Measurements from ENCODE around the gene SPATS2.

The SPATS2 gene

GRCh38 chr12:49543221-49543913 lies 176.1 kb downstream of the SPATS2 start:
- no peaks in the 10 kb centered on the region for H3K27me3 ChIP-seq (ENCODE audit: low read length)
- no peak overlapping the region for H2AFZ ChIP-seq (ENCODE audit: low read depth, low read length, severe bottlenecking)
- H4K20me1 ChIP-seq (ENCODE audit: low read depth, low read length), result no peaks in the 10 kb centered on the region
- H3K36me3 ChIP-seq (ENCODE audit: low read length), result no peaks in the 10 kb centered on the region
- H3K9me3 ChIP-seq (ENCODE audit: insufficient read depth, low read length), result no peaks in the 10 kb centered on the region
- no peak overlapping the region for H3K4me2 ChIP-seq (ENCODE audit: low read depth, low read length, poor library complexity, severe bottlenecking)
- H3F3A ChIP-seq (ENCODE audit: insufficient read depth), result no peaks in the 10 kb centered on the region
- H3K9me2 ChIP-seq (replicated peaks; ENCODE audit: insufficient read depth, low read length), result no peaks in the 10 kb centered on the region
- no peaks in the 10 kb centered on the region for H3K79me2 ChIP-seq (ENCODE audit: insufficient read depth, low read length)
- no peak overlapping the region for H3K9ac ChIP-seq (ENCODE audit: low read length)
- no peak overlapping the region for H3K4me3 ChIP-seq (ENCODE audit: insufficient read depth, low read length, poor library complexity, severe bottlenecking)
- no peak for TF ChIP-seq CTCF (IDR thresholded peaks at IDR 0.05; ENCODE audit: insufficient read depth, low read length, poor library complexity, severe bottlenecking)
- TF ChIP-seq EZH2phosphoT487 (conservative IDR thresholded peaks at IDR 0.05; ENCODE audit: low read length), result no peak
- H3K27ac ChIP-seq (ENCODE audit: low read depth, low read length), result no peak overlapping the region

GRCh38 chr12:49543914-49544815 lies 176.9 kb downstream of the SPATS2 start:
- no peaks in the 10 kb centered on the region for H4K20me1 ChIP-seq (ENCODE audit: low read depth, low read length)
- H3K4me3 ChIP-seq (ENCODE audit: insufficient read depth, low read length, poor library complexity, severe bottlenecking), result no peak overlapping the region
- no peaks in the 10 kb centered on the region for H3K9me2 ChIP-seq (replicated peaks; ENCODE audit: insufficient read depth, low read length)
- TF ChIP-seq CTCF (IDR thresholded peaks at IDR 0.05; ENCODE audit: insufficient read depth, low read length, poor library complexity, severe bottlenecking) (no peak), EZH2phosphoT487 (conservative IDR thresholded peaks at IDR 0.05; ENCODE audit: low read length) (no peak)
- H3K27me3 ChIP-seq (ENCODE audit: low read length), result no peaks in the 10 kb centered on the region
- H3K36me3 ChIP-seq (ENCODE audit: low read length), result no peaks in the 10 kb centered on the region
- no peaks in the 10 kb centered on the region for H3K9me3 ChIP-seq (ENCODE audit: insufficient read depth, low read length)
- H3K27ac ChIP-seq (ENCODE audit: low read depth, low read length), result no peak overlapping the region
- H3K79me2 ChIP-seq (ENCODE audit: insufficient read depth, low read length), result no peaks in the 10 kb centered on the region
- H3K9ac ChIP-seq (ENCODE audit: low read length), result no peak overlapping the region
- no peaks in the 10 kb centered on the region for H3F3A ChIP-seq (ENCODE audit: insufficient read depth)
- H2AFZ ChIP-seq (ENCODE audit: low read depth, low read length, severe bottlenecking), result no peak overlapping the region
- H3K4me2 ChIP-seq (ENCODE audit: low read depth, low read length, poor library complexity, severe bottlenecking), result no peak overlapping the region

GRCh38 chr12:49545815-49546214 lies 178.6 kb downstream of the SPATS2 start:
- Histone ChIP-seq H3K9ac (ENCODE audit: low read length) (no peak overlapping the region), H3K79me2 (ENCODE audit: insufficient read depth, low read length) (no peaks in the 10 kb centered on the region), H3K36me3 (ENCODE audit: low read length) (no peaks in the 10 kb centered on the region), H2AFZ (ENCODE audit: low read depth, low read length, severe bottlenecking) (no peak overlapping the region), H4K20me1 (ENCODE audit: low read depth, low read length) (no peaks in the 10 kb centered on the region), H3K4me3 (ENCODE audit: insufficient read depth, low read length, poor library complexity, severe bottlenecking) (no peak overlapping the region), H3K4me2 (ENCODE audit: low read depth, low read length, poor library complexity, severe bottlenecking) (no peak overlapping the region), H3K9me3 (ENCODE audit: insufficient read depth, low read length) (no peaks in the 10 kb centered on the region), H3K9me2 (replicated peaks; ENCODE audit: insufficient read depth, low read length) (no peaks in the 10 kb centered on the region), H3F3A (ENCODE audit: insufficient read depth) (no peaks in the 10 kb centered on the region), H3K27ac (ENCODE audit: low read depth, low read length) (no peak overlapping the region), H3K27me3 (ENCODE audit: low read length) (no peaks in the 10 kb centered on the region)
- TF ChIP-seq EZH2phosphoT487 (conservative IDR thresholded peaks at IDR 0.05; ENCODE audit: low read length), result no peak
- TF ChIP-seq CTCF (IDR thresholded peaks at IDR 0.05; ENCODE audit: insufficient read depth, low read length, poor library complexity, severe bottlenecking), result no peak

Data from SU-DHL-6 (cell line).